Choroid plexus epithelial cell (primary cell): Measurements from ENCODE around the gene THAP9.
A peak's percentile ranks its signal among the peaks of the same experiment; 100 is the strongest.
"Not testable (repeated sequence)": the region's sequence is repeated elsewhere in the genome, so short reads cannot be mapped to it uniquely, and the experiment has no call there.

Experiments used
- DNase-seq: peaks from one replicate; pipeline ENCODE4 v3.0.0-alpha.2; 2010; ENCODE audit warnings: low read depth
- H3K4me3 ChIP-seq: 2 replicates; pipeline ENCODE4 v1.5.1; 2011; ENCODE audit warnings: low read depth, mild to moderate bottlenecking, control low read depth, low read length, moderate library complexity
- TF ChIP-seq, protein P1 (sequence below): conservative IDR thresholded peaks from 2 replicates; pipeline ENCODE4 v1.5.1; 2011; ENCODE audit warnings: low read depth, mild to moderate bottlenecking, control low read depth, inconsistent platforms, low read length, moderate library complexity

THAP9 gene

DNA sequence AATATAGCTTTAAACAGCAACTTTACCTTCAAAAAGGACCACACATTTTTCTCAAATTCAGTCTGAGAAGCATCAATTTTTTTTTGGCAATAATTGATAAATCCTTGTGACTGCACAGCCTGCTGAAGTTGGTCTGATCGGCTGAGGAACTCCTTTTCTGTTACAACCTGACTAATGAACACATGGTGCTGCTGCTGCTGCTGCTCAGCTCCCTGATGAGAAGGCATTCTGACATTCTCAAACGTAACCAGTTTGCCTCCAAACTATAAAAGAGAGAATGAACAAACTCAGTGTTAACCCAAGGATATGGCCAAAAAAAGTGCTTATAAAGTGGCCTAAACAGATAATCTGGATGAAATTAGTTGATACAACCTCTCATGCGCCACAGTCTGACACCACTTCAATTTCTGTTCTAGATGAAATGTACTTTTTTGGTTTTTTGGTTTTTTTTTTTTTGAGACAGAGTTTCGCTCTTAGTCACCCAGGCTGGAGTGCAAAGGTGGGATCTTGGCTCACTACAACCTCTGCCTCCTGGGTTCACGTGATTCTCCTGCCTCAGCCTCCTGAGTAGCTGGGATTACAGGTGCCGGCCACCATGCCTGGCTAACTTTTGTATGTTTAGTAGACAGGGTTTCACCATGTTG, 36.1 kb upstream of the THAP9 start:
- DNase-seq = no peak
- no peak overlapping the region for H3K4me3 ChIP-seq
- TF ChIP-seq, protein P1, sequence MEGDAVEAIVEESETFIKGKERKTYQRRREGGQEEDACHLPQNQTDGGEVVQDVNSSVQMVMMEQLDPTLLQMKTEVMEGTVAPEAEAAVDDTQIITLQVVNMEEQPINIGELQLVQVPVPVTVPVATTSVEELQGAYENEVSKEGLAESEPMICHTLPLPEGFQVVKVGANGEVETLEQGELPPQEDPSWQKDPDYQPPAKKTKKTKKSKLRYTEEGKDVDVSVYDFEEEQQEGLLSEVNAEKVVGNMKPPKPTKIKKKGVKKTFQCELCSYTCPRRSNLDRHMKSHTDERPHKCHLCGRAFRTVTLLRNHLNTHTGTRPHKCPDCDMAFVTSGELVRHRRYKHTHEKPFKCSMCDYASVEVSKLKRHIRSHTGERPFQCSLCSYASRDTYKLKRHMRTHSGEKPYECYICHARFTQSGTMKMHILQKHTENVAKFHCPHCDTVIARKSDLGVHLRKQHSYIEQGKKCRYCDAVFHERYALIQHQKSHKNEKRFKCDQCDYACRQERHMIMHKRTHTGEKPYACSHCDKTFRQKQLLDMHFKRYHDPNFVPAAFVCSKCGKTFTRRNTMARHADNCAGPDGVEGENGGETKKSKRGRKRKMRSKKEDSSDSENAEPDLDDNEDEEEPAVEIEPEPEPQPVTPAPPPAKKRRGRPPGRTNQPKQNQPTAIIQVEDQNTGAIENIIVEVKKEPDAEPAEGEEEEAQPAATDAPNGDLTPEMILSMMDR = no peak

DNA sequence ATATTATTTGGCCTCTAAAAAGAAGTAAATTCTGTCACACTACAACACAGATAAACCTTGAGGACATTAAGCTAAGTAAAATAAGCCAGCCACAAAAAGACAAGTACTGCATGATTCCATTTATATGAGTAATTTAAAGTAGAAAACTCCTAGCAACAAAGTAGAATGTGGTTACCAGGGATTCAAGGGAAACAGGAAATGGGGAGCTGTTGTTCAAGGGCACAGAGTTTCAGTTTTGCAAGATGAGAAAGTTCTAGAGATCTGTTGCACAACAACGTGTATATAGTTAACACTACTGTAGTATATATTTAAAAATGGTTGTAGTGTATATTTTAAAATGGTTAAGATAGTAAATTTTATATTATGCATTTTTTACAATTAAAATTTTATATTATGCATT, 34.9 kb upstream of the THAP9 start:
- DNase-seq = peak; percentile 96
- TF ChIP-seq, protein P1 = no peak
- H3K4me3 ChIP-seq = no peak overlapping the region

DNA sequence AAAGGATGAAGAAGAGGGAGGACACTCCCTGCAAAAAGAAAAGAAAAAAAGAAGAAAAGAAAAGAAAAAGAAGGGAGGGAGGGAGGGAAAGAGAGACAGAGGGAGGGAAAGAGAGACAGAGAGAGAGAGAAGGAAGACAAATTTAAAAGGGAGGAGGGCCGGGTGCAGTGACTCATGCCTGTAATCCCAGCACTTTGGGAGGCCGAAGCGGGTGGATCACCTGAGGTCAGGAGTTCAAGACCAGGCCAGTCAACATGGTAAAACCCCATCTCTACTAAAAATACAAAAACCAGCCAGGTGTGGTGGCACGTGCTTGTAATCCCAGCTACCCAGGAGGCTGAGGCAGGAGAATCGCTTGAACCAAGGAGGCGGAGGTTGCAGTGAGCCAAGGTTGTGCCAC, 34.5 kb upstream of the THAP9 start:
- not testable (repeated sequence) for DNase-seq, H3K4me3 ChIP-seq

DNA sequence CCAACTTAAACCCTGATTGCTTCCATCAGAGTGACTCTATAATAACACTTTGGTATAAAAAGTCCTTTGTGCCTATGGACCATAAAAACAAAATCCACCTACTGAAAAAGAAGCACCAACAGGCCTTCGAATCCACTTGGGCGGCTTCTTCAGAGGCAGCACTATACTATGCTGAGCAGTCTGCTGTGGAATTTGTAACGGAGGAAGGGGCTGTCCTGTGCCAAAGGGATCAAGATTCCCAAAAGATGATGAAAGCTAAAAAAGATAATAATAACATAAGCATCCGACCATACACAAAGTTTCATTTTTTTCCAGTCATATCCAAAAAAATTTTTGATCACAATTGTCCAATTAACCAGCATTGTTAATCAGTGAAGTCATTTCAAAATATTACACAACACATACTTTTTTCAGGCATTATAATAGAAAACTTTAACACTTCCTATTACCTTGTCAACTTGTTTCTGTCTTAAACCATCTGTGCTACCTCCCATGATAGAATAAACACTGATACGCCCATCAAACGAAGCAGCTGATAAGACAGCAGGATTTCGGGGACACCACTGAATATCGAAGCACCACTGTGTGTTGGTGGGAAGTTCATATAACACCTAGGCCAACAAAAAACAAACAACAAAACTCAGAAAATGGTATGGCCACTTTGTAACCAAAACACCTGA, 33.7 kb upstream of the THAP9 start:
- H3K4me3 ChIP-seq = no peak overlapping the region
- DNase-seq = no peak
- TF ChIP-seq, protein P1 = no peak

DNA sequence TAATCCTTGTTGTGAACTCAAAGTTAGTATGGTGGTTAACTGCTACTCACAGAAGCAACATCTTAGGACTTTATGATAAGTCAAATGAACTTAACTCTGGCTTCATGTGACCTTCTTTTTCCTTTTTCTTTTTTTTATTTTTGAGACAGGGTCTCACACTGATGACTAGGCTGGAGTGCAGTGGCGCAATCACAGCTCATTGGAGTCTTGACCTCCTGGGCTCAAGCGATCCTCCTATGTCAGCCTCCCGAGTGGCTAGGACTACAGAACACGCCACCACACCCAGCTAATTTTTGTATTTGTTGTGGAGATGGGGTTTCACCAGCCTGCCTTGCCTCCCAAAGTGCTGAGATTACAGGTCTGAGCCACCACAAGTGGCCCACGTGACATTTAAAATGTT, 32.0 kb upstream of the THAP9 start:
- no peak overlapping the region for H3K4me3 ChIP-seq
- no peak for DNase-seq
- TF ChIP-seq, protein P1 = no peak

DNA sequence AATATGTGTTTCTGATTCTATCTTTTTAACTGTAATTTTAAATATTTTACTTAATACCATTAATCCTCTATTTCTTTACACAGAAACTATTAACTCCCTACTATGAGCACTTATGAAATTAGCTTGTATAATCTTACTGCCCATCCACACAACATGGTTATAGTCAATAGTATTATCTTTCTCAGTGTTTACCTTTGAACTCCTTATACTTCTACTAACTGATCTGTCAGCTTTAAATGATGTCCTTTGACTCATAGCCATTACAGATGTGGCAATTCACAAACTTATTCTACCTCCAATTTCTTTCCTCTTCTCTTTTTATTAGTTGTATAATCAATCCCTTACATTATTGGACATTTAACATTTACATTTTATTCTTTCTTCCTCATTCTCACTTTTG, 15.1 kb upstream of the THAP9 start:
- no peak for DNase-seq
- TF ChIP-seq, protein P1 = no peak
- H3K4me3 ChIP-seq = no peak overlapping the region

DNA sequence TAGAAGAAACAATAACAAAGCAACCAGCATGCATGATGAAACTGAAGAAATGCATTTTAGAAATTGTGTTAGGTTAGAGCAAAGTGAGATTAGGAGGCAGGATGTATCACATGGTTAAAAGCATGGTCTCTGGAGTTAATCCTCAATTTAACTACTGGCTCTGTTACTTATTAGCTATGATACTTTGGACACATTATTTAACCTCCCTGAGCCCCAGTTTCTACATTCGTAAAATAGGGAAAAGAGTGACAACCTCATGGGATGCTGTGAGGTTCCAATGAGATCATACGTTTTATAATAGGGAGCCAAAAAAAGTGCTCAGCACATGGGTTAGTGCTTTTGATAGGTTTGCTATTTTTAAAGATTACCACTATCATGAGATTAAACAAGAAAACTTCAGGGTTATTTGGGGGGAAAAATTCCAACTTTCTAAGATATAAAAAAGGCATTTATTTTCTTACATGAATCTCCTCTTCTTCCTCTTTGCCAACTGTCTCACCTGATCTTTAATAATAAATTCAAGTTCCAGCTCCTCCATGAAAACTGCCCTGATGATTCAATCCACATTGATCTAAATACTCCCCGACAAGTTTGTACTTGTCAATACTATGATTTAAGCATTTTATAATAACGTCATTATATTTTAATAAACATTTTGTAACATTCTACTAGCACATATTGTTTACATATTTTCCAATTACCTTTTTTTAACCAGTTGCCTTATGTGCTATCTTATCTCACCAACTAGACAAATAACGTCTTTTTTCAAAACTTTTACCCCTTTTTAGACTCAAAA, 14.2 kb upstream of the THAP9 start:
- H3K4me3 ChIP-seq = peak overlapping the region; percentile 44
- no peak for DNase-seq
- TF ChIP-seq, protein P1 = no peak
